HG03196 (cell line): ENCODE results near the gene C3.
A peak's percentile ranks its signal among the peaks of the same experiment; 100 is the strongest.
"Not testable (repeated sequence)": the region's sequence is repeated elsewhere in the genome, so short reads cannot be mapped to it uniquely, and the experiment has no call there.

ENCODE experiments used
- ATAC-seq: cut with Tn5 transposase; IDR thresholded peaks from one replicate; pipeline ENCODE4 v1.9.1; 2021; ENCODE audit not compliant: unreplicated experiment

C3 gene

GRCh38 chr19:6693056-6693471, 27.4 kb downstream of the C3 start:
- ATAC-seq = no peak

- ATAC-seq = no peak
These were observed 28.4 kb downstream of the C3 start for GRCh38 chr19:6692027-6692426.

- no peak for ATAC-seq
These were observed 29.1 kb downstream of the C3 start for GRCh38 chr19:6691342-6691741.

GRCh38 chr19:6690160-6690885, 30.1 kb downstream of the C3 start:
- no peak for ATAC-seq

GRCh38 chr19:6687114-6687513, 33.3 kb downstream of the C3 start:
- no peak for ATAC-seq

GRCh38 chr19:6686628-6686975, 33.8 kb downstream of the C3 start:
- ATAC-seq = no peak

GRCh38 chr19:6685962-6686627, 34.4 kb downstream of the C3 start:
- ATAC-seq = no peak

- ATAC-seq = no peak
These were observed 35.0 kb downstream of the C3 start for GRCh38 chr19:6685482-6685881.

- ATAC-seq = no peak
These were observed 36.5 kb downstream of the C3 start for GRCh38 chr19:6683971-6684370.

GRCh38 chr19:6682607-6683128, 37.8 kb downstream of the C3 start:
- no peak for ATAC-seq

GRCh38 chr19:6680141-6680540, 40.3 kb downstream of the C3 start:
- ATAC-seq = no peak

GRCh38 chr19:6679139-6679538, 41.3 kb downstream of the C3 start:
- no peak for ATAC-seq

GRCh38 chr19:6678690-6679109, 41.8 kb downstream of the C3 start:
- ATAC-seq = no peak

GRCh38 chr19:6677883-6678689, 42.4 kb downstream of the C3 start:
- no peak for ATAC-seq

GRCh38 chr19:6677495-6677882, 43.0 kb downstream of the C3 start:
- no peak for ATAC-seq

- ATAC-seq = no peak
These were observed 44.2 kb downstream of the C3 start for GRCh38 chr19:6676288-6676687.

- peak; percentile 53 for ATAC-seq
These were observed 45.6 kb downstream of the C3 start for GRCh38 chr19:6674868-6675305.

GRCh38 chr19:6674408-6674807, 46.0 kb downstream of the C3 start:
- not testable (repeated sequence) for ATAC-seq

- no peak for ATAC-seq
These were observed 47.7 kb downstream of the C3 start for GRCh38 chr19:6672693-6673290.

- ATAC-seq = no peak
These were observed 48.5 kb downstream of the C3 start for GRCh38 chr19:6671960-6672359.

- no peak for ATAC-seq
These were observed 51.8 kb downstream of the C3 start for GRCh38 chr19:6668691-6669090.
